ENCODE data around the gene AHCYL2. TPM values are rescaled to one million over a fixed set of nuclear protein-coding genes. Genes with fewer than 3 reads are reported as not detected.

Gene AHCYL2
- total RNA-seq, 2 donors from 2014 or later = 14.3 to 51.9 TPM

GRCh38 chr7:129375141-129375938, 150.5 kb downstream of the AHCYL2 start:
- Mint-ChIP-seq H3K9me3 (no peaks in the 10 kb centered on the region), H3K27ac (no peak overlapping the region), H3K36me3 (no peaks in the 10 kb centered on the region)
- no peak for ATAC-seq
- no peak for DNase-seq (ENCODE audit: low spot score in 2 of 2)

GRCh38 chr7:129376076-129376777, 151.4 kb downstream of the AHCYL2 start:
- ATAC-seq = peak; percentile 78 to 82

GRCh38 chr7:129376778-129377700, 152.2 kb downstream of the AHCYL2 start:
- DNase-seq (ENCODE audit: low spot score in 2 of 2) = no peak
- Mint-ChIP-seq H3K36me3 (peaks cover 4% of the 10 kb centered on the region in 2 donors), H3K9me3 (no peaks in the 10 kb centered on the region), H3K27ac (no peak overlapping the region)
- peak; percentile 65 to 74 for ATAC-seq

More at GRCh38 chr7:129376076-129376777, 151.4 kb downstream of the AHCYL2 start:
- DNase-seq (ENCODE audit: low spot score in 2 of 2) = peak in 1 of 2 donors; percentile 66
- Mint-ChIP-seq H3K27ac (peak overlapping the region in 1 of 2 donors; percentile 77), H3K9me3 (no peaks in the 10 kb centered on the region), H3K36me3 (no peaks in the 10 kb centered on the region)

DNA sequence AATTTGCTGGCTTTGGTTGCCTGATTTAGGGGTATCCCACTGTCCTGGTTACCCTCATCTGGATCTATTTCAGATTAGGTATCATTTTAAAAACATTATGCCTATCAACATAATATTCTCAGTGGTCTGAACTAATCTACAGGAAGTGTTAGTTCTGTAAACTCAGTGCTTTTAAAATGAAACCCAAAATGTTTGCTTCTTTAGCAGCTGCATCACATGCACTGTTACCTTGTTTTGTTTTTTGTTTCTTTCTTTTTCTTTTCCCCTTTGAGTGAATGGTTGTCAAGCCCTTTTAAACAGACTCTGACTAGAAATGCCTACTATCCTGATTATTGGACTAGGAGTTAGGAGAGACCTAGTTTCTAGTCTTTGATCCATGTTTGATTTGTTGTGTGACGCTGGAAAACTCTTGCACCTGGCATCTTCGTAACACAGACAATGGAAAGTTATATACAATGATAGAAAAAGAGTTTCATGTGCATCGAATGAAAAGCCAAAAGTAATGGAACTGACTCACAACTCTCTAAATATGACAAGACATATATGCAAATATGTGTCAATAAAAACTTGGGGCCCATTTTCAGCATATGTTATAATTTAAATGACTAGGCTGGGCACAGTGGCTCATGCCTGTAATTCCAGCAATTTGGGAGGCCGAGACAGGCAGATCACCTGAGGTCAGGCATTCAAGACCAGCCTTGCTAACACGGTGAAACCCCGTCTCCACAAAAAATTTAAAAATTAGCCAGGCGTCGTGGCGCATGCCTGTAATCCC, 157.1 kb downstream of the AHCYL2 start:
- ATAC-seq (peak in 1 of 2 donors; percentile 68), DNase-seq (ENCODE audit: low spot score in 2 of 2) (no peak)
- peak overlapping the region; percentile 2 to 69 for H3K27ac Mint-ChIP-seq
- peaks cover 5 to 19% of the 10 kb centered on the region in 2 donors for H3K36me3 Mint-ChIP-seq
- H3K9me3 Mint-ChIP-seq = no peaks in the 10 kb centered on the region

- H3K9me3 Mint-ChIP-seq = no peaks in the 10 kb centered on the region
- DNase-seq (ENCODE audit: low spot score in 2 of 2) = no peak
- peaks cover 5 to 19% of the 10 kb centered on the region in 2 donors for H3K36me3 Mint-ChIP-seq
- no peak overlapping the region for H3K27ac Mint-ChIP-seq
- no peak for ATAC-seq
Observed at GRCh38 chr7:129383542-129384132, 158.8 kb downstream of the AHCYL2 start.

DNA sequence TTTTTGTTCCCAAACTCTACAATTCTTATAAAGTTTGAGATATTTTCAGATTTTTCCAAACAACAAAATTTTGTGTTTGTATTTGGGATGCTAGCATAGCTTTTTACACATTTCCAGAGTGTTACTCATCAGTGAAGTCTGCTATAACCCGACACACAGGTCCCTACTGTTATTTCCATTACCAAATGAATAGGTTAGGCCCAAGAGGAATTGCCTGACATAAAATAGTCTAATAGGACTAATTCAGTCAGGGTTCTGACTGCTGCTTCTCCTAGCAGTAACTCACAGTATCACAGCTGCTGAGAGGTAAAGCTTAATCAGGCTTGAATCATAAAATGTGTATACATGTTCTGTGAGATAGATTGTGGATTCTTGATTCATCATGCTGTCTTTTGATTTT, 160.3 kb downstream of the AHCYL2 start:
- Mint-ChIP-seq H3K9me3 (no peaks in the 10 kb centered on the region), H3K36me3 (peaks cover 5 to 19% of the 10 kb centered on the region in 2 donors), H3K27ac (peak overlapping the region in 1 of 2 donors; percentile 90)
- ATAC-seq = peak in 1 of 2 donors; percentile 23
- no peak for DNase-seq (ENCODE audit: low spot score in 2 of 2)

- Mint-ChIP-seq H3K27ac (peak overlapping the region in 1 of 2 donors; percentile 90), H3K36me3 (peaks cover 5 to 19% of the 10 kb centered on the region in 2 donors), H3K9me3 (no peaks in the 10 kb centered on the region)
- DNase-seq (ENCODE audit: low spot score in 2 of 2) (no peak), ATAC-seq (no peak)
Observed at GRCh38 chr7:129385598-129385997, 160.8 kb downstream of the AHCYL2 start.

DNA sequence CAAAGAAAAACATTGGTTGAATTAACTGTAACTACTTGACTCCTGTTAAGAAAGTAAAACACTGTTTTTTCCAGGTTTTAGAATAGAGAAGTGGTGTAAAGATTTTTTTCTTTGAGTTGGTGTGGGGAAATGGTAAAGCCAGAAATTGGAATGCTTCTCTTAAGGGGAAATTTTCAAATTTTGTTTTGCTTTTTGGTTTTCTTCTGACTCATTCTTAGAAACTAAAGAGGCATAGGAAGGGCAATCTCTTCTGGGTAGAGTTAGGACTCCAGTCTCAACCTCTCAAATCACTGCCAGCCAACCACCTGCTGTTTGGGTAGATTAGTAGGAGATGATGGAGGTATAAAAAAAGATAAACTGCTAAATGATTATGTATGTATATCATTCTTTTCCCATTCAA, 161.7 kb downstream of the AHCYL2 start:
- DNase-seq (ENCODE audit: low spot score in 2 of 2) = no peak
- ATAC-seq = peak in 1 of 2 donors; percentile 59
- no peaks in the 10 kb centered on the region for H3K9me3 Mint-ChIP-seq
- H3K27ac Mint-ChIP-seq = no peak overlapping the region
- H3K36me3 Mint-ChIP-seq = peaks cover 5 to 19% of the 10 kb centered on the region in 2 donors

GRCh38 chr7:129387537-129387936, 162.7 kb downstream of the AHCYL2 start:
- no peak for ATAC-seq
- peaks cover 0 to 12% of the 10 kb centered on the region in 2 donors for H3K36me3 Mint-ChIP-seq
- no peak for DNase-seq (ENCODE audit: low spot score in 2 of 2)
- H3K27ac Mint-ChIP-seq = peak overlapping the region in 1 of 2 donors; percentile 47
- H3K9me3 Mint-ChIP-seq = no peaks in the 10 kb centered on the region

GRCh38 chr7:129388333-129389098, 163.7 kb downstream of the AHCYL2 start:
- H3K36me3 Mint-ChIP-seq = peaks cover 0 to 8% of the 10 kb centered on the region in 2 donors
- no peak for DNase-seq (ENCODE audit: low spot score in 2 of 2)
- H3K9me3 Mint-ChIP-seq = no peaks in the 10 kb centered on the region
- no peak for ATAC-seq
- no peak overlapping the region for H3K27ac Mint-ChIP-seq

DNA sequence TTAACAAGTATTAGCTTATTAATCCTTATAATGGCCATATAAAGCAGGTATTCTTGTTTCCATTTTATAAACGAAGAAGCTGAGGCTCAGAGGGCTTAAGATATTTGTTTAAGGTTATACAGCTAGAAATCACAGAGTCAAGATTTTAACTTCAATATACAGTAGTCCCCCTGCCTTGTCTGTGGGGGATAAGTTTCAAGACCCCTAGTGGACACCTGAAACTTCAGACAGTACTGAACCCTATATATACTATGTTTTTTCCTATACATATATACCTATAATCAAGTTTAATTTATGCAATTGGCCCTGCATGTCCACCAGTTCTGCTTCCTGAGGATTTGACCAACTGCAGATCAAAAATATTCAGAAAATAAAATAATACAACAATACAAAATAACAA, 165.0 kb downstream of the AHCYL2 start:
- H3K27ac Mint-ChIP-seq = no peak overlapping the region
- DNase-seq (ENCODE audit: low spot score in 2 of 2) (no peak), ATAC-seq (no peak)
- H3K36me3 Mint-ChIP-seq = peaks cover 0 to 6% of the 10 kb centered on the region in 2 donors
- H3K9me3 Mint-ChIP-seq = no peaks in the 10 kb centered on the region

- Mint-ChIP-seq H3K9me3 (no peaks in the 10 kb centered on the region), H3K36me3 (peaks cover 0 to 3% of the 10 kb centered on the region in 2 donors), H3K27ac (no peak overlapping the region)
- DNase-seq (ENCODE audit: low spot score in 2 of 2) (no peak), ATAC-seq (no peak)
Observed at GRCh38 chr7:129390314-129390713, 165.5 kb downstream of the AHCYL2 start.

DNA sequence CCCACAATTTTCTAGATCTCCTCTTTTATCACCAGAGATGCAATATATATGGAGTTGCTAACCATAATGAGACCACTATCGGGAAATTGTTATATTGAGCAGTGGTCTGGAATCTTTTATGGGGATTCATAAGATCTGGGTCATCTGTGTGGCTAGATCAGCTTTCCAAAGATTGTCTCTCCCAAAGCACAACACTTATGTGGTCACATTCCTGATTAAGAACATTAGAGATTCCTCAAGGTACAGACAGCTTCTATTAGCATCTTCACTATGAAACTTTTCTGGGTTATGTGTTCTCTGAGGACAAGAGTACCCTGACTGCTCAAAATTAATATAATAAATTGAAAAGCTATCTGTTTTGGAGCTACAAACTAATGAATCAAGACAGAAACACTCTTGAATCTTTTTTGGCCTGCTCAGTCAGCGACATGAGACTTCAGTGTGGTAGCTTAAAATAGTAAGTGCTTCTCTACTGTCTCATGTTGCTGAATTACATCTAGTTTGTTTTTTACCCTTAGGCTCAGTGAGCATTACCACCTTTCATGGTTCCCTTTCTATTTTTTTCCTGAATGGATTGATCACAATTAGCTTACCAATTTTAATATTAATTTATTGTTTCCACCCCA, 166.8 kb downstream of the AHCYL2 start:
- DNase-seq (ENCODE audit: low spot score in 2 of 2) (no peak), ATAC-seq (no peak)
- H3K36me3 Mint-ChIP-seq = no peaks in the 10 kb centered on the region
- H3K27ac Mint-ChIP-seq = no peak overlapping the region
- no peaks in the 10 kb centered on the region for H3K9me3 Mint-ChIP-seq

DNA sequence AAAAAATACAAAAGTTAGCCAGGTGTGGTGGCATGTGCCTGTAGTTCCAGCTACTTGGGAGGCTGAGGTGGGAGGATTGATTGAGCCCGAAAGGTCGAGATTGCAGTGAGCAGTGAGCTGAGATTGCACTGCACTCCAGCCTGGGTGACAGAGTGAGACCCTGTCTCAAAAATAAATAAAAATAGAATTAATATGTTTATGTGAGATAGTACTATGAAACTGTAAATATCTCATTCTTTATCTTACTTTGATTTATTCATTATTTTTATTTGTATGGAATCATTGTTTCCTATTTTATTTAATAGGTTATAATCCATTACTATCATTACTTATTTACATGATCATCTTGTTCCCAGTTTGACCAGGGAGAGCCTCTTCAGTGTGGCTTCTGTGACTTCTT, 168.4 kb downstream of the AHCYL2 start:
- H3K27ac Mint-ChIP-seq = no peak overlapping the region
- ATAC-seq (no peak), DNase-seq (ENCODE audit: low spot score in 2 of 2) (no peak)
- H3K9me3 Mint-ChIP-seq = no peaks in the 10 kb centered on the region
- H3K36me3 Mint-ChIP-seq = no peaks in the 10 kb centered on the region

- H3K36me3 Mint-ChIP-seq = no peaks in the 10 kb centered on the region
- no peak for DNase-seq (ENCODE audit: low spot score in 2 of 2)
Observed at GRCh38 chr7:129394101-129394500, 169.3 kb downstream of the AHCYL2 start.

More at GRCh38 chr7:129394101-129394500, 169.3 kb downstream of the AHCYL2 start:
- no peaks in the 10 kb centered on the region for H3K9me3 Mint-ChIP-seq
- no peak overlapping the region for H3K27ac Mint-ChIP-seq
- no peak for ATAC-seq

All from activated naive CD4-positive, alpha-beta T cell treated with anti-CD3 and anti-CD28 coated beads, Interleukin-2, amount 50 U/mL, for 72 hours (primary cell).